Measurements from ENCODE around the gene AGAP3. TPM values are rescaled to one million over a fixed set of nuclear protein-coding genes. Genes with fewer than 3 reads are reported as not detected.
"Not testable (repeated sequence)": the region's sequence is repeated elsewhere in the genome, so short reads cannot be mapped to it uniquely, and the experiment has no call there.

The AGAP3 gene
- 26.5 and 32.7 TPM in 2 replicates for total RNA-seq (2014; rRNA removed; shearing (Covaris generic))

- DNase-seq (ENCODE audit: low read depth), result peak; percentile 95
These were observed at the start of gene AGAP3 for GRCh38 chr7:151085691-151086620. AGAP3 (plus strand) TSS chr7:151086475; CDS start chr7:151086742, 267 bp downstream.

GRCh38 chr7:151038951-151039849 is 47.1 kb upstream of the AGAP3 start:
- DNase-seq (ENCODE audit: low read depth), result peak; percentile 99

GRCh38 chr7:151039850-151040548 is 46.3 kb upstream of the AGAP3 start:
- DNase-seq (ENCODE audit: low read depth), result no peak

GRCh38 chr7:151040616-151041375 is 45.5 kb upstream of the AGAP3 start:
- no peak for DNase-seq (ENCODE audit: low read depth)

- DNase-seq (ENCODE audit: low read depth), result not testable (repeated sequence)
These were observed 42.8 kb upstream of the AGAP3 start for GRCh38 chr7:151043449-151043848.

GRCh38 chr7:151043959-151044358 is 42.3 kb upstream of the AGAP3 start:
- DNase-seq (ENCODE audit: low read depth), result no peak

GRCh38 chr7:151045262-151045661 is 41.0 kb upstream of the AGAP3 start:
- no peak for DNase-seq (ENCODE audit: low read depth)

- DNase-seq (ENCODE audit: low read depth), result no peak
These were observed 40.3 kb upstream of the AGAP3 start for GRCh38 chr7:151045967-151046366.

GRCh38 chr7:151046603-151047573 is 39.4 kb upstream of the AGAP3 start:
- peak; percentile 98 for DNase-seq (ENCODE audit: low read depth)

GRCh38 chr7:151047976-151048815 is 38.1 kb upstream of the AGAP3 start, which contains the start of gene ASIC3:
ASIC3 (plus strand) TSS chr7:151048531; CDS start chr7:151048886, 355 bp downstream.
- DNase-seq (ENCODE audit: low read depth), result no peak

- no peak for DNase-seq (ENCODE audit: low read depth)
These were observed 37.3 kb upstream of the AGAP3 start for GRCh38 chr7:151048911-151049463.

- DNase-seq (ENCODE audit: low read depth), result peak; percentile 67
These were observed 35.2 kb upstream of the AGAP3 start for GRCh38 chr7:151051108-151051507.

- no peak for DNase-seq (ENCODE audit: low read depth)
These were observed 33.2 kb upstream of the AGAP3 start for GRCh38 chr7:151053096-151053495.

GRCh38 chr7:151053751-151054150 is 32.5 kb upstream of the AGAP3 start:
- DNase-seq (ENCODE audit: low read depth), result no peak

- DNase-seq (ENCODE audit: low read depth), result no peak
These were observed 30.0 kb upstream of the AGAP3 start for GRCh38 chr7:151056283-151056665.

GRCh38 chr7:151056666-151057505 is 29.4 kb upstream of the AGAP3 start:
- DNase-seq (ENCODE audit: low read depth), result no peak

- DNase-seq (ENCODE audit: low read depth), result no peak
These were observed 28.7 kb upstream of the AGAP3 start, which contains the start of gene CDK5 for GRCh38 chr7:151057506-151057988. CDK5 (minus strand) TSS chr7:151057897; CDS start chr7:151057848, 49 bp downstream.

Measured in RPMI7951 (cell line).